GM10847 (cell line): ENCODE measurements around the gene CTU2.

Source experiments
- POLR2A ChIP-seq: IDR thresholded peaks from 2 replicates; pipeline ENCODE4 v1.6.1; 2011; ENCODE audit not compliant: insufficient read length; ENCODE audit errors: extremely low read depth

CTU2 gene

DNA sequence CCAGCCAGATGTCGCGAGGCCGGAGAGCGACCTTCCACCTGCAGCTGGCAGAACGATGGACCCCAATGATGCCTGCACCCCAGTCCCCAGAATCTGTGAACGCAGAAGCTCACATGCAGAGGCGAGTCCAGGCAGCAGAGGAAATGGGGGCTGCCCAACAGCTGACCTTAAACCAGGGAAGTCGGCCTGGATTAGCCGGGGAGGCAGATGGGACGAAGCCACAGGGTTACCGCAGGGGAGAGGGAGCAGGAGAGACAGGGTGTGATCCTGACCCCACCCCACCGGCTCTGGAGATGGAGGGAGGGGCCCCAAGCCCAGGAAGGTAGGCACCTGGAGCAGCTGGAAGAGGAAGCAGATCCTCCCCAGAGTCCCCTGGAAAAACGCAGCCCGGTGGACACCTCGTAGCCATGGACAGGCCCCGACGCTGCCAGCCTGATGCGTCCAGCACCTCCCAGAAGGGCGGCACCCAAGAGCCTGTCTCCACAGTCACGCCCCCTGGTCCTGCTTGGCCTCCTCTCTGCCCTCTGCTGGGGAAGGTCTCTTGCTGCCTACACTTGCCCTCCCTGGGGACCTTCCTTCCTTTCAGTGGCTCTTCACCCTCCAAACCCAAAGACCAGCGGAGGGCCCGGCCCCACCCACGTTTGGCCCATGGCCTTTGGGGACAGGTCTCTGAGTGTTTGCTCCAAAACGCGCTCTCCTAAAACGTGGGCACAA lies 41.4 kb downstream of the CTU2 start:
- no peak for TF ChIP-seq POLR2A

DNA sequence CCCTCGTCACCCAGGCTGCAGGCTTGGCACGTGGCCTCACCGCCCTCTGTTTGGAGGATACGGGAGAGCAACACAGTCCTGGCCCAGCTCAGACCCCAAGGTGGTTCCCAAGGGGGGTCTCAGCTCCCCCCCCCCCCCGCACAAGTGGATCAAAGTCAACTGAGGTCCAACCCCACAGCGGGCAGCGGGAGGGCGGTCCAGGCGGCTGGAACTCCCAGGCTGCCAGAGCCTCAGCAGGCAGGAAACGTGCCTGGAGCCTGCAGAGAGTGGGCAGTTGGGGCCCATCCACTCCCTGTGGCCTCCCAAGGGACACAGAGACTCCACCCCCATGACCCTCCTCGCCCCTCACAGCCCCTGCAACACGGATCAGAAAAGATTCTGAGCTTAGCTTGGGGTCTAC lies 42.1 kb downstream of the CTU2 start:
- TF ChIP-seq POLR2A = no peak

DNA sequence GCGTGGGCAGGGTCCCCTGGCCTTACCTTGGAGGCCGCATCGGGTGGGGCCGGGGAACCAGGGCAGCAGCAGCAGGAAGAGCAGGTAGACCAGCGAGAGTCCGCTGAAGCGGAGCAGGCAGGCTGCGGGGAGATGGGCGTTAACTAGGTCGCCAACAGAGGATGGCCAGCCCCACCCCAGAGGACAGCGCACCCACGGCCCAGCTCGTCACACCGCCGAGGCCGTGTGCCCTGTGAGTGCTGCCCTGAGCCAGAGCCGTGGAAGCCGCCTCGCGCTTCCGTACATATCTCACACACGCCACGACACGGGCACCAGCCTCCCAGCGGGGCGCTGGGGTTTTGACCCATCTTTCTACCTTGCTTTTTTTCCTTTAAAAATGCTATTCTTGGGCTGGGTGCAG lies 43.1 kb downstream of the CTU2 start:
- TF ChIP-seq POLR2A = no peak

DNA sequence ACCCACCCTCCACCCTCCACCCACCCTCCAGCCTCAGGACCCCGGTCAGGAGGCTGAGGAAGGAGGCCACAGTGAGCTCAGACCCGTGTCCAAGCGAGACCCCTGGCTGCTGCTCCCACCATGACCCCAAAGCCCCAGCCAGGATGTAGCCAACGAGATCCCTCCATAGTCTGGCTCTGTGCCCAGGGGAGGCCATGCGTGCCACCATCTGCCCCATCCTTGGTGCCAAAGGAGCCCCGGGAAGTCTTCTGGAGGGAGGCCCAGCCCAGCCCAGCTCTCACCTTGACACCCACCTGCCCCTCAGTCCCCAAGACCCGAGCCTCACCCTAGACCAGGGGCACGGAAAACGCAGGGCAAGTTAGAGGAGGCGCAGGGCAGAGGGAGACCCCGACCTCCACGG lies 44.6 kb downstream of the CTU2 start:
- no peak for TF ChIP-seq POLR2A

DNA sequence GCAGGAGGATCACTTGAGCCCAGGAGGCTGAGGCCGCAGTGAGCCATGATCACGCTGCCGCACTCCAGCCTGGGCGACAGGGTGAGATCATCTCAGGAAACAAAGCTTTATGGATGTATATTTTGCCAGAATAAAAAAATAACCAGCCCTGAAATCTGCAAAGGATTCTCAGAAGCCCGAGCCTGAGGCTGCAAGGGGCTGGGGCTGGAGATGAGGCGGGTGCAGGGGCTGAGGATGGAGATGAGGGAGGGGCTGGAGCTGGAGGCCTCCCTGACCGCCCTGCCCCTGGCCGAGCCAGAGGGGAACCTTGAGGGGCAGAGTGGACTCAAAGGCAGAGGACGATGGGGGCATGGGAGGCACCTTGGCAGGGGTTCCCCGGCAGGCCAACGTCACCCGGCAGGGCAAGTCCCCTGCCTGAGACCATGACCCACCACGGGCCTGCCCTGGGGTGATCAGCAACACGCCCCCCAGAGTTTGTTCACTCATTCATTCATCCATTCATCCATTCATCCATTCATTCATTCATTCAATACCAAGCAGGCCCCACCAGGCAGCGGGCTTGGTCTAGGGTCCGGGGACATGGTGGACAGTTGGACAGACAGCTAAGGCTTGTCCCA lies 46.2 kb downstream of the CTU2 start:
- no peak for TF ChIP-seq POLR2A

DNA sequence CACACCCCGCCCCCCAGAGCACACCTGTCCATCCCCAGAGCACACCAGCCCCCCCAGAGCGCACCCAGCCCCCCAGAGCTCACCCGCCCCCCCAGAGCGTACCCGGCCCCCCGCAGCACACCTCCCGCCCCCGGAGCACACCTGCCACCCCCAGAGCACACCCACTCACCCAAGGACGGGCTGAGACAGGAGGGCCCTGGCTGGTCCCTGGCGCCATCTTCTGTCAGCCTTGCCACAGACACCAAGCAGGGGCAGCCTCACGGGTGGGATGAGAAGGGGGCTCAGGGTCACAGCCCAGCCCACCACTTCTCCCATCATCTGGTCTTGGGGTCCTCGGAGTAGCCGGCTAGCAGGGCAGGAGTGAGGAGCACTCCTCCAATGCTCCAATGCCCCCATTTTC lies 46.9 kb downstream of the CTU2 start:
- TF ChIP-seq POLR2A = no peak

DNA sequence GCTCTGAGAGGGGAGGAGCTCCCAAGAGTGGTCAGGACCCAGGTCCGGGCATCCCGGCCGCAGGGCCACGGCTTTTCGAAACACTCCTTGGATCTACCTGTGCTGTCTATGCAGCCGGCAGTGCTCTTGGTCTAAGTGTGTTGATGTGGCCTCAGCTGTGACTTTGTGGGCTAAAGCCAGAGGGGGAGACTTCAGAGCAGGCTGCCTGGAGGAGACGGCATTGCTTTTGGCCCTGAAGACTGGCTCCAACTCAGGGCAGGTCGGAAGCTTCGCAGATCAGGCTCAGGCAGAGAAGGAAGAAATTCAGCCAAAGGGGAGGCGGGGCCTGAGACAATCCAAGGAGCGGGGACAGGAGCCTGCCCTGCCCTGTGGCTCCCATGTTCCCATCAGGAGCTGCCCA lies 47.3 kb downstream of the CTU2 start:
- no peak for TF ChIP-seq POLR2A

DNA sequence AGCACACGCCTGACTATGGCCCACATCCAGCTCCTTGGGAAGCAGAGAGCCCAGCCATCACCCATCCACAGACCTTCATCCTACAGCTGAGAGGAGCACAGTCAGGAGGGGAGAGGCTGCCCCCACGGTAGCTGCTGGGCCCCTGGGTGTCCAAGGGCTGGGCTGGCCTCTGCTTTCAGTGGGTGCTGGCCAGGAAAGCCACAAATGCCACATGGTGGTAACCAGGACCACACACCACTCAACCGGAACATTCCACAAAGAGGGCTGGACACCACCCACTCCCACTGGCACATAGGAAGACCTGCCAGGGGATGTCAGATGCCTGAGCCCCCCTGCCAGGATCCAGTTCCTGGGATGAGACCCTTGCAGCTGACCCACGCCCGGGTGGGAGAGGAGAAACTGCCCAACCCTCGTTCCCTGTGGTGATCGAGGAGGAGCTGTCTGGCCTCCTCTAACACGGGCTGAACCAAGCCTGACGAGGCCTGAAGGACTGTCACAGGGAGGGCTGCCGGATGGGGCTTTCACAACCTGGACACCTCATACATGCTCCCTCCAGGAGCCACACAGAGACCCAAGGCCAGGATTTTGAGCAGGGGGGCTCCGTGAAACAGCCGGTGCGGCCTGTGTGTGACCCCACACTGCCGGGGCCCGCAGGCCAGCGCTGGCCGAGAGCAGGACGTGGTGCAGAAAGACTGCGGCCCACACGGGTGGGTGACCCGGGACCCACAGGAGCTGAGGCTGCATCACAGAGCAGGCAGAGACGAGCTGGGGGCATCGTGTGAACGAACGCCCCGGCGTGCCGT lies 48.0 kb downstream of the CTU2 start:
- no peak for TF ChIP-seq POLR2A

DNA sequence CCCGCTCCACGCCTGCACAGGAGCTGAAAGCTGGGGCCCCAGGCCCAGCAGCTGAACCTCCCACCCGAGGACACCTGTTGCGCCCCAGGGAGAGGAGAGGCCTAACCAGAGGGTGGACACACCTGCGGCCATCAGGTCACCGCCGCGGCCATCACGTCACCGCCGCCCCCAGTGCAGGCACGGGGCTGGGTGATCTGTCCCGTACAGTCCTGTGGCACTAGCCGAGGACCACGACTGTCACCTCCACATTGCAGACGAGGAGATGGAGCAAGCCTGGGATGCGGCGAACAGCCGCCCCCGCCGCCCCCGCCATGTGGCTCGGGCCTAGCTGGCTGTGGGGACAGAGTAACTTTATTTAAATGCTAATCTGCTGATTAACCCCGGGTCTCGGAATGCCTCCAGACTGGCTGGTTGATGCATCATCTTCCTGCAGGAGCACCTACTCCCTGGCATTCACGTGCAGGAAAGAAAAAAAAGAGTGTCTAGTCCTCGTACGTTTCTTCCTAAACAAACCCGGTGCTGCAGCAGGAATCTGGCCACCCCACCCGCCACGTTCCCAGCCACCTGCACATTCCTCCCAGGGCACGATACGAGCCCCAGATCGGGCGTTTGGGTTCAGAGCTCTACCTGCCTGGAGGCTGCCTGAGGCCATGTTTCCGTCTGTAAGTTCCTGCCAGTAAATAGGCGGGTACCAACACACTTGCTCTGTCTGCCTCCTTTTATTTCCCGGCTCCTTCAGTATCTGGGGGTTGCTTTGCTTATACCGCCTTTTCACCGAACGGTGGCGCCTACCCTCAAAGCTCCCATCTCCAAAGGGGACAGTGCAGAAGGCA lies 48.8 kb downstream of the CTU2 start:
- no peak for TF ChIP-seq POLR2A

DNA sequence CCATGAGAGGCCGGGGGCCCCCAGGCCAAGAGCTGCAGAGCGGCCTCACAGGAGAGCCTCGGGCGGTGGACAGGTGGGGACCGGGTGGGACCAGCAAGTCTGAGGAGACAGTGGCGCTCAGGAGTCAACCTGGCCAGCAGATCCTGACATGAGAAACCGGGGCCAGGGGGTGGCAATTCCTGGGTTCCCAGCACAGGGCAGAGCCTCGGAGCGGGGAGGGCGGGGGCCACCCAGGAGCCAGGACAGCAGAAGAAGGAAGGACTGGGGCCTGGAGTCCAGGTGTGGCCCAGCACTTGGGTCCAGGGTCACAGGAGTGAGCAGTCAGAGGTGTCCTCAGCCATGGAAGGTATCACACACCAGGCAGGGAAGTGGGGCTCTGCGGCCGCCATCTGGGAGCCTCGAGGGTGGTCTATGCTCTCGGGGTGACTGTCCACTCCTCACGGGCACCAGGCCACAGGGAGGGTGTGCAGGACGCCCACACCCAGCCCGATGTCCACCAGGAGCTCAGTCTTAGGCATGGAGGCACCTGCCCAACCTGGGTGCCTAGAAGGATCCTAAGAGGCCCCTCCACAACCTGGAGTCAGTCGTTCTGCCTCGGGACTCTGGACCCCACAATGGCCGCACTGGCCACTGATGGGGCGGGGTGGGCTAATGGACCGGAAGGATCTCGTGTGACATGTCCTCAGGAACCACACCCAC lies 49.6 kb downstream of the CTU2 start:
- no peak for TF ChIP-seq POLR2A

DNA sequence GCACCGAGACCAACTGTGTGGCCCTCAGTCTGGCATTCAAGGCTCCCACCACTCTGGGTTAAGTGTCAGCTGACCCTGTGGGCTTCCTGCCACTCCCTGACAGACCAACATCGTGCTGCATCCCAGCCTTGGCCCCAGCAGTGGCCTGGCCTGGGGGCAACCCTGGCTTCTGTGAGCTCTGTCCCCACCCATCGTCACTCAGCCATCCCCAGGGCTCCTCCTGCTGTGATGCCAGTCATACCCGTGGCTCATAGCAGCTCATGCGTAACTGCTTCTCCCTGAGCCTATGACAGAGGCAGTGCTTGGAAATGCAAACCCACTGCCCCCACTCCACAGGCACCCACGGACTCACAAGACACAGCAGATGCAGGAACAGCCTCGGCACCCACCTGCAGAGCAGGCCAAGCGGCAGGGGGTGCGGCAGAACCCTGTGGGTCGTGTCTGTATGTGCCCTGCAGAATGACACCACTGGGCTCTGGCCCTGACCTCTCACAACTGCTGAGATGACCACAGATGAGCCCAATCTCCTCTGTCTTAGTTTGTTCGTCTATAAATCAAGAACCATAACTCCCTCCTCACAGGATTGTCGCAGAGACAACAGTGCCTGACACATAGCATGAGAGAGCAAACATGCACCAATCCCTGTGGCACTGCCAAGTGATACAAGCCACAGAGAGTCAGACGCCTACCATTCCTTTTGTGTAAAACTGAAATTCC lies 52.1 kb downstream of the CTU2 start:
- no peak for TF ChIP-seq POLR2A

DNA sequence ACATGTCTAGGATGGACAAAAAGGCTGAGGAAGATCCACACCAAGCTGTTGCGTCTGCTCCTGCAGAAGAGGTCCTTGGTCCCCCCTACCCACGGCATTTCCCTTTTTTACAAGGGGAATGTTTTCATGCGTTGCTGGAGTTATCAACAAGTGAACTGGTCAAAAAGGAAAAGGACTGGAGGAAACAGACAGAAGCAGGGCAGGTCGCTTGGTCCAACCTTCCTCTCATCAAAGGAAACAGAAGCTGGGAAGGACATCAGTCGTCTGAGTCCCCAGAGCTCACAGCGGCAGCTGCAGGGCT lies 52.6 kb downstream of the CTU2 start:
- no peak for TF ChIP-seq POLR2A

DNA sequence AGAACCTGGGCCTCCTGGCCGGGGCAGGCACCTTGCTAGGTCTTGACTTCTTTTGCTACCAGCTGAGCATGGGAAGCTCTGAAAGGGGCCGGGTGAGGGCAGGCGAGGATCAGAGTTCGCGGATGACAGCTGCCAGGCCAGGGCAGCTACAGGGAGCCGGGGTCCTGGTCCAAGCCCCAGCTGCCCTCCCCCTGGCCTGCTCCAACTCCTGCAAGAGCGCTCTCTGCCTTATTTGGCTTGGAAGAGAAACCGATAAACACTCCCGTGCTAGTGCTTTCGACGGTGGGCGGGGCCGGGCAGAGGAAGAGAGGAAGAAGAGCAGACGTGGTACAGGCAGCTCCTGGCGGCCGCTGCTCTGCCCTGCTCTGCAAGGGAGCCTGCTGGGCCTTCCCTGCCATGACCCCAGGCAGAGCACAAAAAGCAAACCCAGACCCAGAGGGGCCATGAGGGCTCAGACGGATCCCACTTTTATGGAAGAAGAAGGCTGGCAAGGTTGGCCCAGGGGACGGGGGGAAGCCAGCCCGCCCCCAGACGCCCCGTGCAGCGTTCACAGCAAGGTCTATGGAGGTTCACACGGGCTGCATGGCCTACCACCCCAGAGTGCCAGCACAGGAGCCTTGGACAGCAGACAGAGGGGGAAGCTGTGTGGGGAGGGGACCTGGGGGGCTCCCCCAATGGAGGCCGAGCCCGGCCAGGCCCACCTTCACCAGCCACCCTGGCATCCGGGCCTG lies 53.1 kb downstream of the CTU2 start:
- TF ChIP-seq POLR2A = no peak

DNA sequence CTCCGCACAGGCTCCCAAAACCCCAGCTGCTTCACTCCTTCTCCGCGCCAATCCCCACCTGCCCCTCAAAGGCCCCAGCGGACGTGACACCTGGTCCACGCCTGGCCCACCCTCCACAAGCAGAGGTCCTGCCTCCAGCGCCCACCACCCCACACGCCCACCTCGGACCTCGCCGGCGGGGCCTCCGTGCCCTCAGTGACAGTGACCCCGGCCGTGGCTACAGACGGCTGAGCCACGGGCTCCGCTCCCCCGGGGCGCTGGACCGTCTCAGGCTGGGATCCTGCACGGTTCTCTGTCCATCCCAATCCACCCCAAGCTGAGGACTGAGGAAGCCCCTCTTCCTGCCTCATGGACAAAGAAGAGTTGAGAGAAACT lies 53.7 kb downstream of the CTU2 start:
- no peak for TF ChIP-seq POLR2A
